IPS-18a (cell line): ENCODE data around the gene ZNF211.

Experiments used
- H3K27ac ChIP-seq: one replicate; pipeline ENCODE4 v1.5.1; 2013; ENCODE audit warnings: low read length
- H3K27me3 ChIP-seq: one replicate; pipeline ENCODE4 v1.6.1; 2013; ENCODE audit warnings: mild to moderate bottlenecking, low read length; ENCODE audit not compliant: control insufficient read depth, insufficient read depth
- H3K36me3 ChIP-seq: one replicate; pipeline ENCODE4 v1.6.1; 2013; ENCODE audit warnings: low read depth, low read length; ENCODE audit not compliant: control insufficient read depth
- H3K4me1 ChIP-seq: one replicate; pipeline ENCODE4 v1.6.1; 2013; ENCODE audit warnings: low read depth, low read length; ENCODE audit not compliant: control insufficient read depth
- H3K4me3 ChIP-seq: one replicate; pipeline ENCODE4 v1.5.1; 2013; ENCODE audit warnings: low read length
- H3K9ac ChIP-seq: one replicate; pipeline ENCODE4 v1.6.1; 2013; ENCODE audit warnings: mild to moderate bottlenecking, low read length, moderate library complexity
- H3K9me3 ChIP-seq: one replicate; pipeline ENCODE4 v1.6.1; 2013; ENCODE audit warnings: low read depth, low read length; ENCODE audit not compliant: control insufficient read depth

Gene ZNF211

DNA sequence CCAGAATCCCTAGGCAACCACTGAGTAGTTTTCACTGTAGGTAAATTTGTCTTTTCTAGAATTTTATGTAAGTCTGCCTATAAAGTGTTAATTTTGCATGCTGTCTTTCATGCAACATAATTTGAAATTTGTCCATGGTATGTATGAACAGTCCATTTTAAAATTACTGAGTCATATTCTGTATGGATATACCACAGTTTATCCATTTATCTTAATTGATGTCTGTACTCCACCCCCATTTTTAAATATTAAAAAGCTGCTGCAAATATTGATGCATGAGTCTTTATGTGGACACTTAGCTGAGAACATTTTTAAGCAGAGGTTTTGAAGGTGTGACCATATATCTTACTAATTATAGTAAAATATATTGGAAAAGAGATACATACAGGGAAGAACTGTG, 9.9 kb upstream of the ZNF211 start:
- Histone ChIP-seq H3K4me1 (no peaks in the 10 kb centered on the region), H3K27me3 (no peaks in the 10 kb centered on the region), H3K36me3 (peaks cover 65% of the 10 kb centered on the region), H3K4me3 (no peak overlapping the region), H3K9ac (no peak overlapping the region), H3K27ac (no peak overlapping the region), H3K9me3 (peaks cover 57% of the 10 kb centered on the region)

DNA sequence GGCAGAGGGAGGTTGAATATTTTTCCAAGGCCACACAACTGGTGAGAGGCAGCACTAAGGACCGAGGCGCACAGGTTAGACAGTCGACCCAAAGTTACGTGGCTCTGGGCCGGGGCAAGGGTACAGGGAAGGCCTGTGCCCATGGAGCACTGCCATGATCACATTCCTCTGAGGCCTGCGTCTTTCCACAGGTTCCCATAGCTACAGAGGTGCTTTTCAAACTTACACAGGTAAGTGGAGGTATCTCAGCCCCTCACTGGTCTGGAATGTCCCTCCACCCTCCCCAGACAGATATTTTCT, 814 bp downstream of the ZNF211 start:
- H3K4me1 ChIP-seq: no peaks in the 10 kb centered on the region
- H3K36me3 ChIP-seq: peaks cover 10% of the 10 kb centered on the region
- no peaks in the 10 kb centered on the region for H3K27me3 ChIP-seq
- peak overlapping the region; percentile 90 for H3K4me3 ChIP-seq
- H3K27ac ChIP-seq: no peak overlapping the region
- H3K9me3 ChIP-seq: peaks cover 8% of the 10 kb centered on the region
- peak overlapping the region; percentile 69 for H3K9ac ChIP-seq

DNA sequence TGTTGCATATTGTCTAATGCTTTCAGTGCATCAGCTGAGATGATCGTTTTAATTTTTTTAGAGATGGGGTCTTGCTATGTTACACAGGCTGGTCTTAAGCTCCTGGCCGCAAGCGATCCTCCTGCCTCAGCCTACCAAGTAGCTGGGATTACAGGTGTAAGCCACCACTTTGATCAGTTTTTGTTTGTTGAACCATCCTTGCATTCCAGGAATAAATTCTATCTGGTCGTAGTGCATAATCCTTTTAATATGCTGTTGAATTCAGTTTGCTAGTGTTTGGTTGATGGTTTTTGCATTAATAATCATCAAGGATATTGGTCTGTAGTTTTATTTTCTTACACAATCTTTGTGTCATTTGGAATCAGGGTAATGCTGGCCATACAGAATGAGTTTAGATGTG, 4.4 kb downstream of the ZNF211 start:
- Histone ChIP-seq H3K9me3 (peaks cover 8% of the 10 kb centered on the region), H3K27me3 (no peaks in the 10 kb centered on the region), H3K4me3 (no peak overlapping the region), H3K4me1 (no peaks in the 10 kb centered on the region), H3K27ac (no peak overlapping the region), H3K9ac (no peak overlapping the region), H3K36me3 (peaks cover 37% of the 10 kb centered on the region)

DNA sequence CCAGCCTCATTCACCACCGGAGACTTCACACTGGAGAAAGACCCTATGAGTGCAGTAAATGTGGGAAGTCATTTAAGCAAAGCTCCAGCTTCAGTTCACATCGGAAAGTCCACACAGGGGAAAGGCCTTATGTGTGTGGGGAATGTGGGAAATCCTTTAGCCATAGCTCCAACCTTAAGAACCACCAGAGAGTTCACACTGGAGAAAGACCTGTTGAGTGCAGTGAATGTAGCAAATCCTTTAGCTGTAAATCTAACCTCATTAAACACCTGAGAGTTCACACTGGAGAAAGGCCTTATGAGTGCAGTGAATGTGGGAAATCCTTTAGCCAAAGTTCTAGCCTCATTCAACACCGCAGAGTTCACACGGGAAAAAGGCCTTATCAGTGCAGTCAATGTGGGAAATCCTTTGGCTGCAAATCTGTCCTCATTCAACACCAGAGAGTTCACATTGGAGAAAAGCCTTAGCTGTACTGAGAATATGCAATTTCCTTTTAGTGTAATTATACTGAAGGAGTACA, 8.8 kb downstream of the ZNF211 start:
- peaks cover 36% of the 10 kb centered on the region for H3K36me3 ChIP-seq
- no peaks in the 10 kb centered on the region for H3K4me1 ChIP-seq
- no peak overlapping the region for H3K4me3 ChIP-seq
- H3K27me3 ChIP-seq: no peaks in the 10 kb centered on the region
- H3K9me3 ChIP-seq: peaks cover 8% of the 10 kb centered on the region
- no peak overlapping the region for H3K27ac ChIP-seq
- H3K9ac ChIP-seq: no peak overlapping the region

DNA sequence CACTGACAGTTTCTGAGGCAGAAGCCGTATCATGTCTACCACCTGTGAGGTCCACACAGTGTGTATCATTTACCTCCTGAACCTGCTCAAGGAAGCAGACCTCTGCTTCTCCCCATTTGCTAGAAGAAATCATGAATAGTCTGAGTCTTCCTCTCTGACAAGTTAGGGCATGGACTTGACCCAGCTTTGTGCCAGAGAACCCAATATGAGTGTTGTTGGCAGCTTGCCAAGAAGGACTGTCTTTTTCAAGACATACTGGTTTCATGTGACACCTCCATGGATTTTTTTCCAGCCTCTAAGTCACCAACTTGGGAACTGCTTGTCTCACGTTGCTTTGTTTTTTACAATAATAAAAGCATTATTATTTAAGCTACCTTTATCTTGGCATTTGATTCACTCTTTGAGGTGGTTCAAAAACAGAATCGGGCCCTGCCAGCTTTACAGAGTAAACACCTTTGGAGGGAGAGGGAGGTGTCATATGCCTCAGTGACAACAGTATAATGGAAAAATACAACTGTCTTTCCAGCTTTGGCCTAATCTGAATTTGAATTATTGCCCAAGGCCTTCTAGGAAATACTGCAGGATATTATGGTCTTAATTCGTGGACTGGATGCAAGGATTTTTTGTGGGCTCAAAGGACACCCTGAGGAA, 9.6 kb downstream of the ZNF211 start:
- no peak overlapping the region for H3K4me3 ChIP-seq
- no peak overlapping the region for H3K27ac ChIP-seq
- peaks cover 33% of the 10 kb centered on the region for H3K36me3 ChIP-seq

DNA sequence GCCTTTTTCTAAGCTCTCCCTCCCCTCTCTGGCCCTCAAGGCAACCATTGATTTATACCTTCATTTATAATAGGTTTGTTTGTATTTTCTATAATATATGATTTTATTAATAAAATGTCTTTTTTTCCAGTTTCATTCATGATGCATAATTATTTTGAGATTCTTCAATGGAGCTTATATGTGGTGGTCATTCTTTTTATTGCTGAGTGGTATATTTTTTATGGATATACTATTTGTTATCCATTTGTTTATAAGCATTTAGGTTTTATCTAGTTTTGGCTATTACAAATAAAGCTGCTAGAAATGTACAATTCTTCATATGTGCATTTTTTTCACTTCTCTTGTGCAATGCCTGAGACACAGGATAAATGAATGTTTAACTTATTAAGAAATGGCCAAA, 10.8 kb downstream of the ZNF211 start:
- Histone ChIP-seq H3K27me3 (no peaks in the 10 kb centered on the region), H3K27ac (no peak overlapping the region), H3K36me3 (peaks cover 33% of the 10 kb centered on the region), H3K9ac (no peak overlapping the region), H3K9me3 (no peaks in the 10 kb centered on the region), H3K4me3 (no peak overlapping the region), H3K4me1 (no peaks in the 10 kb centered on the region)

More for the DNA sequence above, 9.6 kb downstream of the ZNF211 start:
- Histone ChIP-seq H3K9ac (no peak overlapping the region), H3K27me3 (no peaks in the 10 kb centered on the region), H3K9me3 (peaks cover 1% of the 10 kb centered on the region), H3K4me1 (no peaks in the 10 kb centered on the region)

DNA sequence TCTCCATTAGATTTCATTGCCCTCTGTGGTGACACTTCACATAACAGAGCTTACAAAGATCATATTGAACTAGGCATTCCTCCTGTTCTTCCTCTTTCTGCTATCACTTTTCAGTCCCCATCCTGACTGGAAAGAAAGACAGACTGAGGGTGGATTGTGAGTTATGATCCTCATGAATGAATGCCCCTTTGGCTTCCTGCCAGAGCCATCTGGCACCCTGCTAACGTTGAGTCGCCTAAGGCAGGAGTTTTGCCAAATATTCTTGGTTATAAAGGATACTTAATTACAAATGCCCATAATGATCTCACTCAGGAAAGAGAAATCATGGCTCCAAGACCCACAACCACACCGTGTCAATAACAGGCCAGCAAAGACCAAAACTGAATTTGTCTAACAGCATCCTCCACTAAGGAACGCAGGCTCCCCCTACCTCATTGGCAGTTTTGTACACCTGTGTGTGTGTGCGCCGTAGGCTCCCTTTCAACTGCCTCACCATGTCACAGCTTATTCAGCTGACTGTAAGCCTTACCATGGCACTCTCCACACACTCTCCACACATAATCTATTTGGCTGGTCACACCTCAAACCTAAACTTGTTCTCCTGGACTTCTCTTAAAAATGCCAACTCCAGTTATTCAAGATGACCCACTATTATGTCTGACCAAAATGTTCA, 15.5 kb downstream of the ZNF211 start:
- no peaks in the 10 kb centered on the region for H3K36me3 ChIP-seq
- H3K27ac ChIP-seq: no peak overlapping the region
- H3K4me1 ChIP-seq: no peaks in the 10 kb centered on the region
- H3K4me3 ChIP-seq: no peak overlapping the region
- H3K9ac ChIP-seq: no peak overlapping the region
- H3K9me3 ChIP-seq: no peaks in the 10 kb centered on the region
- no peaks in the 10 kb centered on the region for H3K27me3 ChIP-seq

DNA sequence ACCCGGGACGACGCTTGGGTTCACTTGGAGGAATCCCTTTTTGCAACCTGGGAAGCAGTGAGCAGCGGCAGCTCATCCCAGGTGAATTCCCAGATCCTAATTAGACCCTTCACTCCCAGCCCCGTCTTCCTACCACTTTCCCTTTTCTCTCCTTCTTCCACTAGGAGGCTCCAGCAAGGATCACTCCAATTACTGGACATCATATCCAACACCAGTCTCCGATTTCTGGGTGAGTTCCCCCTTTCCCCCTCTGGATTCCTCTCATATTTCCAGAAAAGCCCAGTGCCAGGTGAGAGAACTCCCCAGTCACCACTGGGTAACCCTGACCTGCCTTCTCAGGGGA, 18.7 kb downstream of the ZNF211 start:
- Histone ChIP-seq H3K9me3 (no peaks in the 10 kb centered on the region), H3K27me3 (peaks cover under 1% of the 10 kb centered on the region), H3K27ac (no peak overlapping the region), H3K4me1 (no peaks in the 10 kb centered on the region), H3K36me3 (no peaks in the 10 kb centered on the region), H3K4me3 (no peak overlapping the region), H3K9ac (no peak overlapping the region)

DNA sequence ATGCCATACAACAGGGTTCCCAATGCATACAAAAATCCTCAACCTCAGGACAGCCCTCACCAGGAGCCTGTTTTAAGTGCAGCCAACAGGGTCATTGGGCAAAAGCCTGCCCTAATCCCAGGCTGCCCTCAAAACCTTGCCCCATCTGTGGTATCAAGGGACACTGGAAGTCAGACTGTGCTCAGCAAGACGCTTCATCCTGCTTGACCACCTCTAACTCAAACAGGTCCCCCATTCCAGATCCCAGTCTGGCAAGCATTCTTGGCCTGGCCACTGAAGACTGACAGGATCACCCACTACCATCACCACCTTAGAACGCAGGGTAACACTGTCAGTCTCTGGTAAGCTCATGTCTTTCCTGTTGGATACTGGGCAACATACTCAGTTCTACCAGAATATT, 20.7 kb downstream of the ZNF211 start:
- H3K27ac ChIP-seq: no peak overlapping the region
- no peak overlapping the region for H3K9ac ChIP-seq
- H3K27me3 ChIP-seq: peaks cover 3% of the 10 kb centered on the region
- H3K4me3 ChIP-seq: no peak overlapping the region
- no peaks in the 10 kb centered on the region for H3K4me1 ChIP-seq
- no peaks in the 10 kb centered on the region for H3K36me3 ChIP-seq
- no peaks in the 10 kb centered on the region for H3K9me3 ChIP-seq

DNA sequence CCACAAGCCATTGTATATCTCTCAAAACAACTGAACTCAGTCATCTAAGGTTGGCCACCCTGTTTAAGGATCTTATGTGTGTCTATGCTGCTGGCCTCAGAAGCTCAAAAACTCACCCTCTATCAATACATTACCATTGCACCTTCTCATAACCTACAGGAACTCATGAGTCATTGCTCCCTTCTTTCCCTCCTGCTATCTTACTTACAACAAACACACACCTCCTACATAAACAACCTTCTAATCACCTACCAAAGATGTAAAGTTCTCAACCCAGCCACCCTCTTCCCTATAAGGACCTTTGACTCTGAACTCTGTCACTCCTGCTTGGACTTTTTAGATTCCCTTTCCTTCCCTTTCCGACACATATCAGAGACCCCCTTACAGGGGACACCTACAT, 22.5 kb downstream of the ZNF211 start:
- Histone ChIP-seq H3K9me3 (no peaks in the 10 kb centered on the region), H3K4me1 (no peaks in the 10 kb centered on the region), H3K4me3 (no peak overlapping the region), H3K27ac (no peak overlapping the region), H3K9ac (no peak overlapping the region), H3K27me3 (peaks cover 18% of the 10 kb centered on the region), H3K36me3 (no peaks in the 10 kb centered on the region)

DNA sequence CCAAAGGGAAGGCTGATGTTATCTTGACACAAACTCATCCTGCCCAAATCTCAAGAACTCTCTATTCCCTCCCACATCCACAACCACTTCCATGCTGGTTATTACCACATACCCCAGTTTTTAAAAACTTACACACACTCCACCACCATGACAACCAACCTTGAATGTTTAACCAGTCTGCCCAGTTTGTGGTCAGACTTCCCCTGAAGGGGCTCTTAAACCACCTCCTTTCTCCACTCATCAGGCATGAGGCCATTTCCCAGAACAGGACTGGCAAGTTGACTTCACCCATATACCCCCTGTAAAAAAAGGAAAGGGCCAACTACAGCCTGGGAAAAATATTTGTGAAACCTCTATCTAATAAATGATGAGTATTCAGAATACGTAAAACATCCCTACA, 23.4 kb downstream of the ZNF211 start:
- Histone ChIP-seq H3K4me1 (no peaks in the 10 kb centered on the region), H3K4me3 (no peak overlapping the region), H3K27ac (no peak overlapping the region), H3K9me3 (no peaks in the 10 kb centered on the region), H3K36me3 (no peaks in the 10 kb centered on the region), H3K9ac (no peak overlapping the region), H3K27me3 (peaks cover 26% of the 10 kb centered on the region)
